SK-N-SH (cell line): ENCODE data around the gene PLD1.

Experiments used
- CTCF ChIP-seq: fragments of 200-600 bp; sonication (generic); IDR thresholded peaks from 2 replicates; pipeline ENCODE4 v1.6.1; 2017; ENCODE audit warnings: antibody characterized with exemption, mild to moderate bottlenecking, moderate library complexity
- ELF1 ChIP-seq: IDR thresholded peaks from 2 replicates; pipeline ENCODE4 v1.4.0; 2012
- EP300 ChIP-seq, 2 experiments: IDR thresholded peaks; 2 replicates each; pipeline versions ENCODE4 v1.4.0 to v1.6.1; 2012; ENCODE audit warnings: borderline replicate concordance in 1 of 2, low read depth in 1 of 2, low read length in 1 of 2
- EZH2phosphoT487 ChIP-seq: fragments of 200-600 bp; sonication (generic); IDR thresholded peaks from 2 replicates; pipeline ENCODE4 v1.6.1; 2017; ENCODE audit warnings: low read depth, mixed run types, mild to moderate bottlenecking, antibody characterized with exemption, moderate library complexity, borderline replicate concordance
- FOXM1 ChIP-seq: IDR thresholded peaks from 2 replicates; pipeline ENCODE4 v1.4.0; 2012; ENCODE audit warnings: low read depth, mild to moderate bottlenecking
- MEF2A ChIP-seq: IDR thresholded peaks from 2 replicates; pipeline ENCODE4 v1.4.0; 2012; ENCODE audit warnings: low read depth, borderline replicate concordance
- MXI1 ChIP-seq: IDR thresholded peaks from 2 replicates; pipeline ENCODE4 v1.6.1; 2012; ENCODE audit warnings: mild to moderate bottlenecking, low read depth, low read length, improper control_type of control experiment
- NFIC ChIP-seq: IDR thresholded peaks from 2 replicates; pipeline ENCODE4 v1.4.0; 2012; ENCODE audit warnings: borderline replicate concordance
- PBX3 ChIP-seq: IDR thresholded peaks from 2 replicates; pipeline ENCODE4; 2012
- POLR2AphosphoS5 ChIP-seq: IDR thresholded peaks from 2 replicates; pipeline ENCODE4 v1.6.1; 2012; ENCODE audit warnings: low read depth, low read length
- RAD21 ChIP-seq: IDR thresholded peaks from 2 replicates; pipeline ENCODE4 v1.6.1; 2012; ENCODE audit warnings: mild to moderate bottlenecking, low read length
- REST ChIP-seq: IDR thresholded peaks from 2 replicates; pipeline ENCODE4 v1.6.1; 2012; ENCODE audit warnings: mild to moderate bottlenecking, low read depth, low read length, moderate library complexity
- YY1 ChIP-seq: IDR thresholded peaks from 2 replicates; pipeline ENCODE4 v1.4.0; 2012; ENCODE audit warnings: low read depth, mild to moderate bottlenecking

GRCh38 chr3:171616798-171617197, 193.5 kb downstream of the PLD1 start:
- TF ChIP-seq YY1 (no peak), FOXM1 (no peak), CTCF (no peak), RAD21 (no peak), EP300 (IDR thresholded peaks at IDR 0.05; ENCODE audit: borderline replicate concordance in 1 of 2, low read depth in 1 of 2, low read length in 1 of 2) (no peak), POLR2AphosphoS5 (no peak), REST (no peak), NFIC (no peak), EZH2phosphoT487 (no peak), MEF2A (no peak), ELF1 (no peak), MXI1 (no peak), PBX3 (no peak)
